C4-2B (cell line): ENCODE data around the gene EXOC6.

Source experiments
- ZFX ChIP-seq: fragments of 450-650 bp; IDR thresholded peaks from 2 replicates; pipeline ENCODE4 v1.6.1; 2017
- TF ChIP-seq, protein P1 (sequence below): fragments of 450-650 bp; conservative IDR thresholded peaks from 2 replicates; pipeline ENCODE4 v1.5.1; 2017; ENCODE audit warnings: mild to moderate bottlenecking

DNA sequence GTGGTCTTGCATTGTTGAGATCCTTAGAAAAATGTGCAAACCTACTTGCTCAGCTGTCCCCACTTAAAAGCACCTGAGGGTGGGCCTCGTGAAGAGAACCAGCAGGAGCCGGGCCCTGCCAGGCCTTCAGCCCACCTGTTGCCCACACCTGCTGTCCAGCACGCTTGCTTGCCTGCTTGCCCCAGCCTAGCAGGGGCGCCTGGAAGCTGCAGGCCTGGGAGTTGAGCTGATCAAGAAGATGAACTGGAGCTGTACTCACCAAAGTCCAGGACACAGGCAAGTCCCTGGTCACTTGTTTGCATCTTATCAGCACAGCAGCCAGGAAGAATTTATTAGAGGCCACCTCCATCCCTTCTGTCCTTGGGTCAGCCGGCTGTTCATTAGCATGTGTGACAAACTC, 248.6 kb downstream of the EXOC6 start:
- TF ChIP-seq, protein P1, sequence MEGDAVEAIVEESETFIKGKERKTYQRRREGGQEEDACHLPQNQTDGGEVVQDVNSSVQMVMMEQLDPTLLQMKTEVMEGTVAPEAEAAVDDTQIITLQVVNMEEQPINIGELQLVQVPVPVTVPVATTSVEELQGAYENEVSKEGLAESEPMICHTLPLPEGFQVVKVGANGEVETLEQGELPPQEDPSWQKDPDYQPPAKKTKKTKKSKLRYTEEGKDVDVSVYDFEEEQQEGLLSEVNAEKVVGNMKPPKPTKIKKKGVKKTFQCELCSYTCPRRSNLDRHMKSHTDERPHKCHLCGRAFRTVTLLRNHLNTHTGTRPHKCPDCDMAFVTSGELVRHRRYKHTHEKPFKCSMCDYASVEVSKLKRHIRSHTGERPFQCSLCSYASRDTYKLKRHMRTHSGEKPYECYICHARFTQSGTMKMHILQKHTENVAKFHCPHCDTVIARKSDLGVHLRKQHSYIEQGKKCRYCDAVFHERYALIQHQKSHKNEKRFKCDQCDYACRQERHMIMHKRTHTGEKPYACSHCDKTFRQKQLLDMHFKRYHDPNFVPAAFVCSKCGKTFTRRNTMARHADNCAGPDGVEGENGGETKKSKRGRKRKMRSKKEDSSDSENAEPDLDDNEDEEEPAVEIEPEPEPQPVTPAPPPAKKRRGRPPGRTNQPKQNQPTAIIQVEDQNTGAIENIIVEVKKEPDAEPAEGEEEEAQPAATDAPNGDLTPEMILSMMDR = no peak
- TF ChIP-seq ZFX = no peak
